Neural cell (in vitro differentiated cells): Measurements from ENCODE around the gene MGLL.

Experiments
- EP300 ChIP-seq: fragments of 450-650 bp; conservative IDR thresholded peaks from 2 replicates; pipeline ENCODE4 v1.6.1; 2014; ENCODE audit warnings: antibody characterized with exemption, mild to moderate bottlenecking, moderate library complexity; ENCODE audit not compliant: poor library complexity, severe bottlenecking
- EZH2 ChIP-seq: fragments of 200-600, 300-800 bp; shearing (Covaris generic), sonication (generic); IDR thresholded peaks from 2 replicates; pipeline ENCODE4 v1.6.1; 2014; ENCODE audit warnings: antibody characterized with exemption, low read length, borderline replicate concordance, mild to moderate bottlenecking; ENCODE audit not compliant: insufficient read depth, poor library complexity, severe bottlenecking
- POLR2AphosphoS5 ChIP-seq: IDR thresholded peaks from 2 replicates; pipeline ENCODE4 v1.6.1; 2012
- RAD21 ChIP-seq: fragments of 450-650 bp; conservative IDR thresholded peaks from 2 replicates; pipeline ENCODE4 v1.6.1; 2014; ENCODE audit warnings: antibody characterized with exemption, mild to moderate bottlenecking, moderate library complexity
- TAF1 ChIP-seq: IDR thresholded peaks from 2 replicates; pipeline ENCODE4 v1.6.1; 2012; ENCODE audit warnings: low read depth
- TF ChIP-seq, protein P1 (sequence below): fragments of 450-650 bp; IDR thresholded peaks from 2 replicates; pipeline ENCODE4 v1.5.1; 2014; ENCODE audit warnings: antibody characterized with exemption, mild to moderate bottlenecking, moderate library complexity; ENCODE audit not compliant: poor library complexity, severe bottlenecking

DNA sequence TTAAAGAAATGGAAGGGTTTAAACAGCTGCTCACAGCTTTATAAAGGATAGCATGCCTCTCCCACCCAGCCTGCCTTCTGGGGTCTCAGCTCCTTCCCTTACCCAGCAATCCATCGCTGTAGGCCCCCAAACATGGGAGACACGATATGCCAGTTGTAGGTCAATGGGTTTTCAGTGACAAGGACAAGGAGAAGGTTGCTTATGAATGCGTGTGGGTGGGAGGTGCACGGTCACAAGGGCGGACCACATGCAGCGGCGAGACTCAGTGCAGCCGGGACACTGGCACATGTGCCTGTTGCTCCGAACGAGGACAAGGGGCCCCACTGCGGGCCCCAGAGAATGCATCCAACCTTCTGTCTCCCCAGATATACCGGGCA lies 67.0 kb downstream of the MGLL start:
- TF ChIP-seq, protein P1, sequence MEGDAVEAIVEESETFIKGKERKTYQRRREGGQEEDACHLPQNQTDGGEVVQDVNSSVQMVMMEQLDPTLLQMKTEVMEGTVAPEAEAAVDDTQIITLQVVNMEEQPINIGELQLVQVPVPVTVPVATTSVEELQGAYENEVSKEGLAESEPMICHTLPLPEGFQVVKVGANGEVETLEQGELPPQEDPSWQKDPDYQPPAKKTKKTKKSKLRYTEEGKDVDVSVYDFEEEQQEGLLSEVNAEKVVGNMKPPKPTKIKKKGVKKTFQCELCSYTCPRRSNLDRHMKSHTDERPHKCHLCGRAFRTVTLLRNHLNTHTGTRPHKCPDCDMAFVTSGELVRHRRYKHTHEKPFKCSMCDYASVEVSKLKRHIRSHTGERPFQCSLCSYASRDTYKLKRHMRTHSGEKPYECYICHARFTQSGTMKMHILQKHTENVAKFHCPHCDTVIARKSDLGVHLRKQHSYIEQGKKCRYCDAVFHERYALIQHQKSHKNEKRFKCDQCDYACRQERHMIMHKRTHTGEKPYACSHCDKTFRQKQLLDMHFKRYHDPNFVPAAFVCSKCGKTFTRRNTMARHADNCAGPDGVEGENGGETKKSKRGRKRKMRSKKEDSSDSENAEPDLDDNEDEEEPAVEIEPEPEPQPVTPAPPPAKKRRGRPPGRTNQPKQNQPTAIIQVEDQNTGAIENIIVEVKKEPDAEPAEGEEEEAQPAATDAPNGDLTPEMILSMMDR: no peak
- TF ChIP-seq EZH2: no peak
- no peak for TF ChIP-seq POLR2AphosphoS5
- no peak for TF ChIP-seq EP300
- no peak for TF ChIP-seq RAD21
- no peak for TF ChIP-seq TAF1
